Astrocyte (in vitro differentiated cells and primary cell): ENCODE results near the gene EPOP. TPM values are rescaled to one million over a fixed set of nuclear protein-coding genes. Genes with fewer than 3 reads are reported as not detected.

ENCODE experiments used
- DNase-seq: peaks from one replicate; pipeline ENCODE4 v3.0.0-alpha.2; 2010; ENCODE audit warnings: low read depth
- FAIRE-seq: peaks from 2 replicates; lab custom pipeline; 2011; peaks lifted over from hg19 to GRCh38; lab: Jason Lieb, UNC
- H2AFZ ChIP-seq: 2 replicates; pipeline ENCODE4 v1.6.0; 2012; ENCODE audit warnings: low read depth, low read length, inconsistent platforms
- H3K27ac ChIP-seq: 2 replicates; pipeline ENCODE4 v1.5.1; 2011; ENCODE audit warnings: low read depth, low read length, inconsistent platforms
- H3K27me3 ChIP-seq: 2 replicates; pipeline ENCODE4 v1.6.0; 2011; ENCODE audit warnings: low read length, inconsistent platforms; ENCODE audit not compliant: insufficient read depth
- H3K36me3 ChIP-seq: 2 replicates; pipeline ENCODE4 v1.5.1; 2011; ENCODE audit warnings: low read length, inconsistent platforms; ENCODE audit not compliant: insufficient read depth
- H3K4me1 ChIP-seq: 2 replicates; pipeline ENCODE4 v1.5.1; 2011; ENCODE audit warnings: low read length, inconsistent platforms; ENCODE audit not compliant: insufficient read depth
- H3K4me2 ChIP-seq: 2 replicates; pipeline ENCODE4 v1.6.0; 2012; ENCODE audit warnings: low read length, inconsistent platforms
- H3K4me3 ChIP-seq: 2 replicates; pipeline ENCODE4 v1.5.1; 2011; ENCODE audit warnings: low read depth, mild to moderate bottlenecking, low read length, inconsistent platforms; ENCODE audit not compliant: insufficient read depth
- H3K79me2 ChIP-seq: 2 replicates; pipeline ENCODE4 v1.6.0; 2012; ENCODE audit warnings: mild to moderate bottlenecking, low read length, inconsistent platforms; ENCODE audit not compliant: insufficient read depth
- H3K9ac ChIP-seq: 2 replicates; pipeline ENCODE4 v1.6.0; 2012; ENCODE audit warnings: mild to moderate bottlenecking, low read length, inconsistent platforms
- H3K9me3 ChIP-seq: 2 replicates; pipeline ENCODE4 v1.5.1; 2012; ENCODE audit warnings: low read depth, mild to moderate bottlenecking, low read length, inconsistent platforms; ENCODE audit not compliant: insufficient read depth
- H4K20me1 ChIP-seq: 2 replicates; pipeline ENCODE4 v1.6.0; 2012; ENCODE audit warnings: low read length, inconsistent platforms; ENCODE audit not compliant: insufficient read depth
- H3K27ac Mint-ChIP-seq: one replicate; pipeline ENCODE4 v1.8.0; 2021; ENCODE audit warnings: mild to moderate bottlenecking, mixed read lengths; ENCODE audit not compliant: unreplicated experiment
- H3K27me3 Mint-ChIP-seq: one replicate; pipeline ENCODE4 v1.8.0; 2021; ENCODE audit warnings: low read depth, mixed read lengths; ENCODE audit not compliant: unreplicated experiment
- H3K36me3 Mint-ChIP-seq: one replicate; pipeline ENCODE4 v1.8.0; 2021; ENCODE audit warnings: low read depth, mixed read lengths; ENCODE audit not compliant: unreplicated experiment
- H3K4me1 Mint-ChIP-seq: one replicate; pipeline ENCODE4 v1.8.0; 2021; ENCODE audit warnings: low read depth, mixed read lengths; ENCODE audit not compliant: unreplicated experiment
- H3K4me3 Mint-ChIP-seq: one replicate; pipeline ENCODE4 v1.8.0; 2021; ENCODE audit warnings: mild to moderate bottlenecking, moderate library complexity, mixed read lengths; ENCODE audit not compliant: unreplicated experiment
- H3K9me3 Mint-ChIP-seq: one replicate; pipeline ENCODE4 v1.8.0; 2021; ENCODE audit warnings: mild to moderate bottlenecking, mixed read lengths; ENCODE audit not compliant: unreplicated experiment
- CTCF ChIP-seq: IDR thresholded peaks from 2 replicates; pipeline ENCODE4 v1.5.1; 2011; ENCODE audit warnings: low read depth, mild to moderate bottlenecking, inconsistent platforms, low read length, moderate library complexity; ENCODE audit not compliant: insufficient read depth
- EZH2 ChIP-seq: IDR thresholded peaks from 2 replicates; pipeline ENCODE4 v1.6.1; 2012; ENCODE audit warnings: mild to moderate bottlenecking, low read length, inconsistent platforms; ENCODE audit not compliant: insufficient read depth
- total RNA-seq: library from RNA; stranded (reverse); gene quantifications from 2 replicates; pipeline ENCODE4 v1.2.1, GENCODE V29; 2021

The EPOP gene
- total RNA-seq, 1 donor from 2014 or later: 4.1 TPM

GRCh38 chr17:38709864-38710603 lies 35.3 kb upstream of the EPOP start:
- Mint-ChIP-seq H3K4me1 (peaks cover 6% of the 10 kb centered on the region), H3K4me3 (no peak overlapping the region), H3K27ac (no peak overlapping the region), H3K36me3 (peaks cover 18% of the 10 kb centered on the region), H3K9me3 (peaks cover 2% of the 10 kb centered on the region), H3K27me3 (peaks cover 14% of the 10 kb centered on the region)
- no peak overlapping the region for H3K4me3 ChIP-seq
- FAIRE-seq (no peak), DNase-seq (no peak)
- no peak overlapping the region for H3K9ac ChIP-seq
- H3K4me1 ChIP-seq: peaks cover 11% of the 10 kb centered on the region
- no peaks in the 10 kb centered on the region for H3K9me3 ChIP-seq
- no peak overlapping the region for H3K4me2 ChIP-seq
- no peak overlapping the region for H3K27ac ChIP-seq
- H2AFZ ChIP-seq: no peak overlapping the region
- TF ChIP-seq EZH2 (no peak), CTCF (no peak)
- H3K36me3 ChIP-seq: peaks cover 3% of the 10 kb centered on the region
- H3K79me2 ChIP-seq: peaks cover 14% of the 10 kb centered on the region
- H3K27me3 ChIP-seq: no peaks in the 10 kb centered on the region
- peaks cover 40% of the 10 kb centered on the region for H4K20me1 ChIP-seq

GRCh38 chr17:38709104-38709820 lies 34.5 kb upstream of the EPOP start:
- TF ChIP-seq EZH2 (no peak), CTCF (no peak)
- H3K4me3 ChIP-seq: no peak overlapping the region

More at GRCh38 chr17:38709104-38709820, 34.5 kb upstream of the EPOP start:
- H3K27ac Mint-ChIP-seq: no peak overlapping the region
- no peak overlapping the region for H3K9ac ChIP-seq
- H3K27ac ChIP-seq: no peak overlapping the region
- H3K9me3 ChIP-seq: no peaks in the 10 kb centered on the region
- H3K27me3 ChIP-seq: peaks cover 2% of the 10 kb centered on the region
- peaks cover 14% of the 10 kb centered on the region for H3K79me2 ChIP-seq
- no peak overlapping the region for H3K4me3 Mint-ChIP-seq
- H2AFZ ChIP-seq: no peak overlapping the region
- H3K27me3 Mint-ChIP-seq: peaks cover 15% of the 10 kb centered on the region
- DNase-seq (no peak), FAIRE-seq (no peak)
- peaks cover 9% of the 10 kb centered on the region for H3K4me1 Mint-ChIP-seq
- H3K36me3 Mint-ChIP-seq: peaks cover 18% of the 10 kb centered on the region
- H3K36me3 ChIP-seq: peaks cover 3% of the 10 kb centered on the region
- no peak overlapping the region for H3K4me2 ChIP-seq
- peaks cover 40% of the 10 kb centered on the region for H4K20me1 ChIP-seq
- H3K9me3 Mint-ChIP-seq: peaks cover 2% of the 10 kb centered on the region
- H3K4me1 ChIP-seq: peaks cover 16% of the 10 kb centered on the region
